AG04449 (cell line): ENCODE data around the gene CISD3.

Experiments
- CTCF ChIA-PET: fragments of 350-600 bp; formaldehyde crosslinking; extraction: SDS; loops from one replicate; lab custom pipeline; 2021; ENCODE audit warnings: antibody characterized with exemption; lab: Yijun Ruan, JAX
- POLR2A ChIA-PET: fragments of 400-600, 350-600 bp; formaldehyde crosslinking; extraction: SDS; loops from one replicate; lab custom pipeline; 2020; ENCODE audit warnings: antibody characterized with exemption, inconsistent platforms; lab: Yijun Ruan, JAX
- DNase-seq: peaks from one replicate; pipeline ENCODE4 v3.0.0-alpha.2; 2010; ENCODE audit warnings: low read depth, low spot score
- H3K4me3 ChIP-seq: 2 replicates; pipeline ENCODE4 v1.5.1; 2011; ENCODE audit warnings: low read depth, mild to moderate bottlenecking, control low read depth, low read length
- TF ChIP-seq, protein P1 (sequence below): IDR thresholded peaks from one replicate; pipeline ENCODE4 v1.5.1; 2011; ENCODE audit warnings: mild to moderate bottlenecking, moderate library complexity, low read length, control low read depth, inconsistent platforms; ENCODE audit not compliant: insufficient read depth; ENCODE audit errors: missing control alignments

The CISD3 gene

DNA sequence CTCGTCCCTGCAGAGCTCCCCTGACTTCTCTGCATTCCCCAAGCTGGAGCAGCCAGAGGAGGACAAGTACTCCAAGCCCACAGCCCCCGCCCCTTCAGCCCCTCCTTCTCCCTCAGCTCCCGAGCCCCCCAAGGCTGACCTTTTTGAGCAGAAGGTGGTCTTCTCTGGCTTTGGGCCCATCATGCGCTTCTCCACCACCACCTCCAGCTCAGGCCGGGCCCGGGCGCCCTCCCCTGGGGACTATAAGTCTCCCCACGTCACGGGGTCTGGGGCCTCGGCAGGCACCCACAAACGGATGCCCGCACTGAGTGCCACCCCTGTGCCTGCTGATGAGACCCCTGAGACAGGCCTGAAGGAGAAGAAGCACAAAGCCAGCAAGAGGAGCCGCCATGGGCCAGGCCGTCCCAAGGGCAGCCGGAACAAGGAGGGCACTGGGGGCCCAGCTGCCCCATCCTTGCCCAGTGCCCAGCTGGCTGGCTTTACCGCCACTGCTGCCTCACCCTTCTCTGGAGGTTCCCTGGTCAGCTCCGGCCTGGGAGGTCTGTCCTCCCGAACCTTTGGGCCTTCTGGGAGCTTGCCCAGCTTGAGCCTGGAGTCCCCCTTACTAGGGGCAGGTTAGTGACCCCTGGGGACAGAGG, 13.7 kb upstream of the CISD3 start:
- no peak for DNase-seq
- CTCF ChIA-PET = interaction anchor here (0.8 to 4.3 kb wide), 3 partner anchors 13 to 19 kb away, joined by 3 to 22 read pairs (median 4); no protein-coding TSS in a partner anchor
- H3K4me3 ChIP-seq = no peak overlapping the region
- POLR2A ChIA-PET = interaction anchor here (0.6 to 1.3 kb wide), 2 partner anchors 30 to 152 kb away, joined by 3 to 4 read pairs; no protein-coding TSS in a partner anchor
- TF ChIP-seq, protein P1, sequence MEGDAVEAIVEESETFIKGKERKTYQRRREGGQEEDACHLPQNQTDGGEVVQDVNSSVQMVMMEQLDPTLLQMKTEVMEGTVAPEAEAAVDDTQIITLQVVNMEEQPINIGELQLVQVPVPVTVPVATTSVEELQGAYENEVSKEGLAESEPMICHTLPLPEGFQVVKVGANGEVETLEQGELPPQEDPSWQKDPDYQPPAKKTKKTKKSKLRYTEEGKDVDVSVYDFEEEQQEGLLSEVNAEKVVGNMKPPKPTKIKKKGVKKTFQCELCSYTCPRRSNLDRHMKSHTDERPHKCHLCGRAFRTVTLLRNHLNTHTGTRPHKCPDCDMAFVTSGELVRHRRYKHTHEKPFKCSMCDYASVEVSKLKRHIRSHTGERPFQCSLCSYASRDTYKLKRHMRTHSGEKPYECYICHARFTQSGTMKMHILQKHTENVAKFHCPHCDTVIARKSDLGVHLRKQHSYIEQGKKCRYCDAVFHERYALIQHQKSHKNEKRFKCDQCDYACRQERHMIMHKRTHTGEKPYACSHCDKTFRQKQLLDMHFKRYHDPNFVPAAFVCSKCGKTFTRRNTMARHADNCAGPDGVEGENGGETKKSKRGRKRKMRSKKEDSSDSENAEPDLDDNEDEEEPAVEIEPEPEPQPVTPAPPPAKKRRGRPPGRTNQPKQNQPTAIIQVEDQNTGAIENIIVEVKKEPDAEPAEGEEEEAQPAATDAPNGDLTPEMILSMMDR = no peak

DNA sequence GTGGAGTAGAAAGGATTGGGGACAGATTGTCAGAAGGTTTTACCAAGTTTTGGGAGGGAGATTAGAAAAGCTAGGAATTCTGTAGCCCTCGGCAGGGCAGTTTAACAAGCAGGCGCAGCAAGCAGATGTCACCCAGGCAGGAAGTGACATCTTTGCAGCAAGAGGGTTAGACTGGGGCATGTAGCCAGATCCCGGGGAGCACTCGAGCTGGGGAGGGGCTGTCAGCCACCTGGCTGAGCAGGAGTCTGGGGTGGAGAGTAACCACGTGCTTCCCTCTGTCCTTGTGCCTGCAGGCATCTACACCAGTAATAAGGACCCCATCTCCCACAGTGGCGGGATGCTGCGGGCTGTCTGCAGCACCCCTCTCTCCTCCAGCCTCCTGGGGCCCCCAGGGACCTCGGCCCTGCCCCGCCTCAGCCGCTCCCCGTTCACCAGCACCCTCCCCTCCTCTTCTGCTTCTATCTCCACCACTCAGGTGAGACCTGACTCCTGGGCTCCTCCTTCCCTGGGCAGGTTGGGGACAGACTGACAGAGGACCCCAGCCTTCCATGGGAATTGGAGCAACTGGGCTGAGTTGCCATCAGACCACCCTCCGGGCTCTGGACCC, 12.9 kb upstream of the CISD3 start:
- POLR2A ChIA-PET = no interaction called here
- no peak for DNase-seq
- CTCF ChIA-PET = interaction anchor here (0.8 to 4.3 kb wide), 5 partner anchors 11 to 40 kb away, joined by 3 to 23 read pairs (median 6); no protein-coding TSS in a partner anchor
- TF ChIP-seq, protein P1 = no peak
- no peak overlapping the region for H3K4me3 ChIP-seq

GRCh38 chr17:38719289-38719942, 10.7 kb upstream of the CISD3 start:
- TF ChIP-seq, protein P1 = no peak
- no peak overlapping the region for H3K4me3 ChIP-seq
- ChIA-PET CTCF (interaction anchor here (1.8 to 3.5 kb wide), 4 partner anchors 9 to 42 kb away, joined by 6 to 23 read pairs (median 12); partner anchors contain the start of gene CISD3), POLR2A (interaction anchor here (1.5 kb wide), 1 partner anchor 11 kb away, joined by 3 read pairs; no protein-coding TSS in a partner anchor)
- DNase-seq = no peak

DNA sequence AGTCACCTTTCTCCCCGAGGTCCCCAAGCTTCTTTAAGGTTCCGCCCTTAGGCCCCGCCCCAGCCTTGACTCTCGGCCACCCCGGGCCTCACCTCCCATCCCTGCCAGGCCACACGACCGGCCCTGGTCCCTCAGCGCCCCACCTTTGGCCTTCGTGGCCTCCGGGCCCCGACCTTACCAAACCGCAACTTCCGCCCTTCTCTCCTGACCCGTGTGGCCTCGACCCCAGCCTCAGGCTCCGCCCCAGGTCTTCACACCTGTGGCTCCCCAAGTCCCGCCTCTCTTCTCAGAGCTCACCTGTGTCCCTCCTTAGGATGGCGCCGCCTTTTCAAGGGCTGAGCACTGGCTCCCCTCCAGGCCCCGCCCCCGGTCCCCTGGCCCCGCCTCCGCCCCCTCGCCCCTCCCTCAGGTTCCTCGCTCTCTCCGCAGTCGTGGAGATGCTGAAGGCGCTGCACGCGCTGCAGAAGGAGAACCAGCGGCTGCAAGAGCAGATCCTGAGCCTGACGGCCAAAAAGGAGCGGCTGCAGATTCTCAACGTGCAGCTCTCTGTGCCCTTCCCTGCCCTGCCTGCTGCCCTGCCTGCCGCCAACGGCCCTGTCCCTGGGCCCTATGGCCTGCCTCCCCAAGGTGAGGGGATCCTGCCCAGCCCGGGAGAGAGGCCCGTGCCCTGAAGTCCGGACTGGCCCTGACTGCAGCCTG, 10.0 kb upstream of the CISD3 start:
- POLR2A ChIA-PET = no interaction called here
- H3K4me3 ChIP-seq = no peak overlapping the region
- CTCF ChIA-PET = interaction anchor here (2.9 to 3.5 kb wide), 2 partner anchors 8 to 11 kb away, joined by 15 to 23 read pairs; partner anchors contain the start of gene CISD3
- DNase-seq = no peak
- TF ChIP-seq, protein P1 = no peak

DNA sequence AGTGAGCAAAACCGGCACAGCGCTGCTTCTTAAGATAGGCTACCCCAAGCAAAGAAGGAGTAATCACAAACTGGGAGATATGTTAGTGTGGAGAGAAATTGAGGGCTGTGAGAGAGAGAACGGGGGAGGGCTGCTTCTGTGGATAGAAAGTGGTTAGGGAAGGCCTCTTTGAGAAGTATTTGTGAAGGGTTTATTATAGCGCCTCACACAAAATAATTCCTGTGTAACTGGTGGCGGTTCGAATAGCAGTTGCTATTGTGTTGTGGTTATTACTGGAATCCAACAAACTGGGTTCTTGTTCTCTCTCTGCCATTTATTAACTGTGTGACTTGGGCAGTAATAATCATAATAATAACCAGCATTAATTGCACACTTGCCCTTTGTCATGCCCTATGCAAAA, 9.2 kb upstream of the CISD3 start:
- no peak for DNase-seq
- no peak overlapping the region for H3K4me3 ChIP-seq
- TF ChIP-seq, protein P1 = no peak
- ChIA-PET POLR2A (no interaction called here), CTCF (interaction anchor here (1.7 to 3.5 kb wide), 4 partner anchors 7 to 10 kb away, joined by 4 to 23 read pairs (median 13); partner anchors contain the start of gene CISD3)
